Measurements from ENCODE around the gene CIDEA.

GRCh38 chr18:12293831-12294230 is 39.7 kb downstream of the CIDEA start:
- TF ChIP-seq EP300 (IDR thresholded peaks at IDR 0.05) (no peak), CTCF (IDR thresholded peaks at IDR 0.05) (no peak), POLR2A (IDR thresholded peaks at IDR 0.05) (no peak), POLR2AphosphoS5 (IDR thresholded peaks at IDR 0.05) (no peak)

Data from stomach (tissue), 4 donors.